GM19023 (cell line): ENCODE data around the gene RORC.
"Not testable (repeated sequence)": the region's sequence is repeated elsewhere in the genome, so short reads cannot be mapped to it uniquely, and the experiment has no call there.

Experiments
- ATAC-seq: cut with Tn5 transposase; IDR thresholded peaks from one replicate; pipeline ENCODE4 v1.9.1; 2021; ENCODE audit warnings: mild to moderate bottlenecking, moderate library complexity; ENCODE audit not compliant: unreplicated experiment

The RORC gene

DNA sequence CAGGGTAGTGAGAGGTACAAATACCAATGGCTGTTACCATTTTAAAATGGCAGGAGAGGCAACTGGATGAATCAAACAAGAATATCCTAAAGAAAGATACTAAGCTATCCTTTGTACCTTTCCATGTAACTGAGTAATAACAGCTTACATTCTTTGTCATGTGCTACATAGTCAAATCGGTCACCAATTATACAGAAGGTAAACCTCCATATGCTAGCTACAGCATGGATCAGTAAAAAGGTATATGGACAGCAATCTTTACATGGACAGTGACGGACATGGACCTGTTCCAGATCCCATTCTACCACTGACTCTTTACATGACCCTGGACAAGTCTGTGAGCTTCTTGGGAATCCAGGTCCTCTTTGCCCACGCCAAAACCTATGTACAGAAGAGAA, 54.9 kb downstream of the RORC start:
- ATAC-seq = no peak

DNA sequence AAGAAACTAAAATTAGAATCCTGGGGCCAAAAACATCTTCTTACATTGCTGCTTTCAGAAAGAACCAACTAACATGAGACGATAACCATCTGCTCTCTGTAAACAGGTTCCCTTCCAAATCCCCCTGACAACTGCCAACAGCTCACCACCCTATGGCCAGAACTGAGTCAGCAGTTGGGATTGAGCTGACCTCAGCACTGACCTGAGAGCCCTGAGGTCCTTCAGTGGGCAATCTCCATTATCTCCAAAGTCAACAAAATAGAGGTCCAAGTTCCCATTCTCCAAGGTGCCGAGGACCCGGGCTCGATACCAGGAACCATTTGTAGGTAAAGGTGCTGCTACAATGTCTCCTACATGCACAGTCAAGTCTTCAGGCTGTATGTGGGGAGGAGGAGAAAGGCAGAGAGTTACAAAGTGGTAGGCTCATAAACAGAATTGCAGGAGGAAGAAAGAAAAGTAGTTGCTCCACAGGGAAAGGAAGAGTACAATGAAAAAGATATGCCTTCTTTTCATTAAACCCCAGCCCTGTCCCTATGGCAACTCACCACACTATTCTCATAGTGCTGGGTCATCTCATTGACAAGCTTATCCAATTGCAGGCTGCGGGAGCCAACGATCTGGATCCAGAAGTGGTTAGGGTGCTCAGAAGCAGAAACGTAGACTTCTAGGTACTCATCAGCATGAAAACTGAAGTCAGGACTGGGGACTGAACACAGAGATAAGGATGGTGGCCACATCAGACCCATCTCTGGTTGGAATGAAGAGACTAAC, 55.5 kb downstream of the RORC start:
- ATAC-seq = no peak

DNA sequence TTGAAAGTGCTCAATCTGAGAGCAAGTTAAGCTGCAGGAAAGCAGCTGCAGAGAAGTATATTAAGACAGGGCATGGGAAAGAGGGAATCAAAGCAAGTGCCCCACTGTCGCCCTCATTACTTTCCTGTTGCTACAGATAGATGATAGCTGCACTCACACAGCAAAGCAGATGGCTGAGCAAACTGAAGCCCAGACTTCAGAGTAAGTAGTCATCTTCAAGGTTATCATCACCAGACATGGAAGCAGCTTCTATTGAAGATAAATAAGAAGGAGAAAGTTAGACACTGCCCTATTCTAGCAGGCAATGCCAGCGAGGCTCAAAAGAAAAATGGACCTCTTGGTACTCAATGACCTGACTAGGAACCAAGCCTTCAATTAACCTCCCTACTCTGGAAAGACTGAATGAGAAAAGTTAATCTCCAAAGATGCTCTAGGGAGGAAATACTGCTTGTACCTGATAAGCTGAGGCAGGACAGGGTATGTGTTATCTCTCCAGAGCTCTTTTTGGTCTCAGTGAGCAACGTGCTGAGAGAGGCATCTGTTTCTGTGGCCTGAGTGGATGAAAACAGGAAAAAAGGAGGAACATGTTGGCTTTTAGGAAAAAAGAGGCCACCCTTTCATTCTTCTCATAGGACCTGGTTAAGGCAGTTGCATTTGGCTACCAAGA, 57.2 kb downstream of the RORC start:
- ATAC-seq = no peak

DNA sequence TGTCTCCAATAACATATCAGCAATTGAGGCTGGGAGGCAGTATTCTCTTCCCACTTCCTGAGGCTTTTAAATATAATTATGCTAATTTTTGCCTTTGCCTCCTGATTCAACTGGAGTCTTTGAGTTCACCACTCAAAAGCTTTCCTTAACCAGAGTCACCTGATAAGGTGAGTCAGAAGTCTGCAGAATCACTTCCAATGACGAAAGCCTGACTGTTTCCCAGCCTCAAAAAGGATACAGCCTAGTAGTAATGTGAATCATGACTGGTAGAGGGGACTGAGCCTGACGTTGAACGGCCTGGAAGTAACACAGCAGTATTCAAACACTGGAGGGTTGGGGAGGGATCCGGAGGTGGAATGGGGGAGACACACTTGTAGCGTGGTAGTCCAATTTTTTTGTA, 57.9 kb downstream of the RORC start:
- no peak for ATAC-seq

DNA sequence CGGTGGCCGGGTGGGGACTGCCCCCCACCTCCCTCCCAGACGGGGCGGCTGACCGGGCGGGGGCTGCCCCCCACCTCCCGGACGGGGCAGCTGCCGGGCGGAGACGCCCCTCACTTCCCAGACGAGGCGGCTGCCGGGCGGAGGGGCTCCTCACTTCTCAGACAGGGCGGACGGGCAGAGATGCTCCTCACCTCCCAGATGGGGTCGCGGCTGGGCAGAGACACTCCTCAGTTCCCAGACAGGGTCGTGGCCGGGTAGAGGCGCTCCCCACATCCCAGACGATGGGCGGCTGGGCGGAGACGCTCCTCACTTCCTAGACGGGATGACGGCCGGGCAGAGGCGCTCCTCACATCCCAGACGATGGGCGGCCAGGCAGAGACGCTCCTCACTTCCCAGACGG, 62.3 kb downstream of the RORC start:
- not testable (repeated sequence) for ATAC-seq

DNA sequence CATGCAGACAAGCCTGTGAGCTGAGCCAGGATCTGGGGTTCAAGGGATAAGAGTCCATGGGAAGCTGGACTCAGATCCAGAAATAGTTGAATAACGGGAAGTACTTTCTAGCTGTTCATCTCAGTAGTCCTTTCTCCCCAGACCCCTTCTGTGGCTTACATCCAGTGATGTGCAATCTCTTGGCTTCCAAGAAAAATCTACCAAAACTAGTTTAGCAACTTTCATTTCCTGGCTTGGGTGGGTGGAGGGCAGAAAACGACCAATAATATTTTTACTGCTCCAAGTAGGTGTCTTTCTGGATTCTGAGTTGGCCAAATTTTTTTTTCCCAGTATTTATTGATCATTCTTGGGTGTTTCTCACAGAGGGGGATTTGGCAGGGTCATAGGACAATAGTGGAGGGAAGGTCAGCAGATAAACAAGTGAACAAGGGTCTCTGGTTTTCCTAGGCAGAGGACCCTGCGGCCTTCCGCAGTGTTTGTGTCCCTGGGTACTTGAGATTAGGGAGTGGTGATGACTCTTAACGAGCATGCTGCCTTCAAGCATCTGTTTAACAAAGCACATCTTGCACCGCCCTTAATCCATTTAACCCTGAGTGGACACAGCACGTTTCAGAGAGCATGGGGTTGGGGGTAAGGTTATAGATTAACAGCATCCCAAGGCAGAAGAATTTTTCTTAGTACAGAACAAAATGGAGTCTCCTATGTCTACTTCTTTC, 63.1 kb downstream of the RORC start:
- ATAC-seq = not testable (repeated sequence)

DNA sequence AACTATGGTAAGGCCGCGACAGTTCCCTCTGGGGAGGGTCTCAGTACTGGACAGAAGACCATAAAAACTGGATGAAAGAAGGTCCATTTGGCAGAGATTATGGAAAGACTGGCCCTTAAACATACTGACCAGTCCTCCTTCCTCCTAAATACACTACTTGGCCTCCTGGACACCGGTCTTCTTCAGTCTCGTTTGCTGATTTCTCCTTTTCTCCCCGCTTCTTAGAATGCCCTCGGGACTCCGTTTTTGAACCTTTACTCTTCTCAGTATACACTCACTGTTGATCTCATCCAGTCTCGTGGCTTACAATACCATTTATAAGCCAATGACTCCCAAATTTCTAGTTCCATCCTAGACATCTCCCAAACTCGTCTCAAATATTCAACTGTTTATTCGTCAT, 67.6 kb downstream of the RORC start:
- ATAC-seq = no peak

DNA sequence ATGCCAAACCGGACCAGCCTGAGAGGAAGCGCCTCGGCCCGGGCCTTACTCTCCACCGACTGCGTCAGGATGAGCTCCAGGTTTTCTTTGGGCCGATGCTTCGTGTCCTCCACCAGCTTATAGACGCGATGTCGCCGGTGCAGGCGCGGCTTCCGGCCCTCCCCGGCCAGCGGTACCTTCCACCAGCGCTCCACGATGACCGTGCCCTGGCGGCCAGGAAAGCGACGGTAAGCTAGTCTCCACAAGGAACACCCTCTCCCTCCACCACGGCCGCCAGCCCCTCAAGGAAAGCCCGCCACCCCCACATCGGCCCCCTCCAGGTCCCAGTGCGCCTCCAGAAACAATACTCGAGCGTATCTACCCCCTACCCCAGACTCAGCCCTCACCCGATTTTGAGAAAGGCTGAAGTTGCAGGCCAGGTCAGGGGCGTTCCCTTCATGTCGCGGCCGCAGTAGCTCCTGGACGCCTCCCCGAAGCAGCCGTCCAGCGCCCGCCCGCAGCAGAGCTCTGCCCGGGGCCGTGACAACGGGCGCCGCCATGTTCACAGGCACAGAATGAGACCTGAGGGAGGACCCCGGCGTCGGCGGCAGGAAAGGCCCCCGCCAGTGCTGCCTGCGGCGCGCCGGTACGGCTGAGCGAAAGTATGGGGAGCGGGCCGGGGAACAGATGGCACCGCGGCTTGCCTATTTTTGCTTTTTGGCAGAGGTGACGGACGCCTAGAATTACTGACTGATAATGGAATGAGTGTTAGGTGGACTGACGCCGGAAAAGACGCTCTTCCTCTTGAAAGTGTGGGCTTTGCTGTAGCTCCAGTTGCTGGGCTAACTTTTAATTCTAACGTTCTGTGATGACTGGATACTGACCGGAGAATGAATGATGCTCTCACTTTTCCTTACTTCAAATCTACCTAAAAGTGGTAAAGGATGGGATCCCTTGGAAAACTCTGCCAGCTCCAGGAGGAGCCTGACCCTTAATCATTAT, 68.4 kb downstream of the RORC start, which contains the start of gene MRPL9:
Gene MRPL9, minus strand, starts transcription at position 556 of the 981 bp plus-strand sequence. Its CDS starts 17 bp downstream, at position 539.
- peak; percentile 98 for ATAC-seq

DNA sequence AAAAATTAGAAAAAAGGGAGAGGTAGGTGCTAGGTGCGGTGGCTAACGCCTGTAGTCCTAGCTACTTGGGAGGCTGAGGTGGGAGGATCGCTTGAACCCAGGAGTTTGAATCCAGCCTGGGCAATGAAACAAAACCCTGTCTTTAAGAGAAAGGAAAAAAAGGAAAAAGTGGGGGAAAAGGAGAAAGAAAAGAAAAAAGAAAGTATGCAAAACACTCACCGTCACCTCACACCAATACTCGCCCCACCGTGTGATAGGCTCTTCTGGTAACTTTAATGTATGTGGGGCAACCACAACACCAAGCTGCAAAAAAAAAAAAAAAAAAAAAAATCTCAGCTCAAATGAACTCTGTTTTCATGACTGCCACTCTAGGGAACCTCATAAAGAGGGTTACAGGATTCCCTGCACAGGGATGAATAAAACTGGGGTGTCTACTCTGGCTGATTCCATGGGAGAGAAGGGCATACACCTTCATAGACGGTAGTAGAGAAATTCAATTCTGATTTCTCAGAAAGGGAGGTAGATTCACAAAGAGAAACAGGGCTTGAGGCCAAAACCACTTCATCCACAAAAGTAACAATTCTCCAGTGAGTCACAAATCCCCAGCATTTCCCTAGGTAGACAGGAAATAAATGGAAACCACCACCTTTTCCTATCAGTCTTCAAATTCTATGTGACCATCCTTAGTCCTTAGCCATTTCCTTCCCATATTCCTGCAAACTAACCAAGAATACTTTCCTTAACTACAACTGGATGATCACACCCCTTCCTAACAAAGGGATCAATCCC, 70.8 kb downstream of the RORC start:
- ATAC-seq = no peak

DNA sequence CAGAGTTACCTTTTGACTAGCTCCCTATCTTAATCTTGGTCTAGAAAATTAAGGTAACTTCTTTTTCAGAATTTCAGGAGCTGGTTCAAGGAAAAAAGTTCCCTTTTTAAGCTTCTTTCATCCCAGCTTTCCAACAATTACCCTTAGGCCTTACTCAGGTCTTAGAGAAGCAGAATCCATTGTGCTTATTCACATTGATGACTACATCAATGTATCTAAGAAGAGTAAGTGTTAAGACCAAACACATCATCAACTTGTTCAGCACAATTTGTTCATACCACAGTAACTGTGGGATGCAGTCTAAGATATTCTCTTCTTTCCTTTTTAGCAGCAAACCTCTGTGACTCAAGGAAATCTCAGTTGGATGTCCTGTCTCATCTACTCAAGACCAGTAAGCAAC, 72.4 kb downstream of the RORC start:
- no peak for ATAC-seq

DNA sequence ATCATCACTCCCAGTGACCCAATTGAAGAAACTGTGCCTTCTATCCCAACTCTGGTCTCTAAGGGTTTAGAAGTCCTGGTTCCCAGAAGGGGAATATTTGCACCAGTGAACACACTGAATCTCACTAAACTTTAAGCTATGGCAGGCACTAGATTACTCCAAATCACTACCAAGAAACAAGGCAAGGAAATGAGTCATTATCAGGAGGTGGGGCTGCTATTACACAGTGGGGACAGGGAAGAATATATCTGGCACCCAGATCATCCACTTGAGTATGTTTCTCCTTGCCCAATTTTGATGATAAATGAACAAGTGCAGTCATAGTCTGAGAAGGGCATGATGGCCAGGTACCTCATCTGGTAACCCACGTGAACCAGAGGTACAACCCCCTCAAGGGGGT, 75.3 kb downstream of the RORC start:
- no peak for ATAC-seq
